AG09309 (cell line): Measurements from ENCODE around the gene NRXN3.

ENCODE experiments used
- DNase-seq: peaks from one replicate; pipeline ENCODE4 v3.0.0-alpha.2; 2010; ENCODE audit warnings: low read depth
- H3K4me3 ChIP-seq: 2 replicates; pipeline ENCODE4 v1.5.1; 2011; ENCODE audit warnings: mild to moderate bottlenecking, low read depth, low read length, moderate library complexity; ENCODE audit not compliant: control insufficient read depth
- CTCF ChIP-seq: IDR thresholded peaks from 2 replicates; pipeline ENCODE4 v1.5.1; 2011; ENCODE audit warnings: mild to moderate bottlenecking, low read depth, low read length, inconsistent platforms; ENCODE audit not compliant: insufficient read depth, control insufficient read depth; ENCODE audit errors: missing control alignments

NRXN3 gene

GRCh38 chr14:78904094-78904493 is 733.9 kb downstream of the NRXN3 start:
- no peak for DNase-seq
- no peak overlapping the region for H3K4me3 ChIP-seq
- TF ChIP-seq CTCF = no peak

- no peak overlapping the region for H3K4me3 ChIP-seq
- no peak for DNase-seq
- no peak for TF ChIP-seq CTCF
Measured at GRCh38 chr14:78917462-78917861, 747.3 kb downstream of the NRXN3 start.

GRCh38 chr14:78921856-78922255 is 751.7 kb downstream of the NRXN3 start:
- no peak overlapping the region for H3K4me3 ChIP-seq
- DNase-seq = peak; percentile 17
- TF ChIP-seq CTCF = no peak

- TF ChIP-seq CTCF = no peak
- no peak for DNase-seq
- no peak overlapping the region for H3K4me3 ChIP-seq
Measured at GRCh38 chr14:78927261-78927660, 757.1 kb downstream of the NRXN3 start.

- peak; percentile 3 for TF ChIP-seq CTCF
- H3K4me3 ChIP-seq = no peak overlapping the region
- no peak for DNase-seq
Measured at GRCh38 chr14:78933166-78933565, 763.0 kb downstream of the NRXN3 start.

GRCh38 chr14:78933948-78934524 is 763.9 kb downstream of the NRXN3 start:
- TF ChIP-seq CTCF = peak; percentile 43
- H3K4me3 ChIP-seq = no peak overlapping the region
- DNase-seq = no peak

- no peak for TF ChIP-seq CTCF
- H3K4me3 ChIP-seq = no peak overlapping the region
- no peak for DNase-seq
Measured at GRCh38 chr14:78946949-78947348, 776.8 kb downstream of the NRXN3 start.
